GM12878 (cell line): Measurements from ENCODE around the gene GPR108. TPM values are rescaled to one million over a fixed set of nuclear protein-coding genes. Genes with fewer than 3 reads are reported as not detected.

Experiments
- ATAC-seq: fragments of 200-7000 bp; cut with Tn5 transposase; 3 replicates; pipeline ENCODE4 v1.9.1; 2020; ENCODE audit warnings: mild to moderate bottlenecking, moderate library complexity
- BruUV-seq: library from RNA; stranded (reverse); fragments of 400-500 nt; replicated peaks from 2 replicates; lab custom pipeline; 2021; lab: Mats Ljungman, UMichigan
- CTCF ChIA-PET: fragments of 300-600 bp; sonication (Branson Sonifier 250); formaldehyde crosslinking; extraction: SDS; loops from one replicate; lab custom pipeline; 2021; ENCODE audit warnings: inconsistent platforms; lab: Yijun Ruan, JAX
- POLR2A ChIA-PET: fragments of 350-600 bp; formaldehyde crosslinking; extraction: SDS; loops from one replicate; lab custom pipeline; 2021; ENCODE audit warnings: inconsistent platforms; lab: Charles Lee
- RAD21 ChIA-PET: fragments of 300-600 bp; sonication (Branson Sonifier 250); formaldehyde crosslinking; loops from one replicate; lab custom pipeline; 2023; ENCODE audit warnings: antibody characterized with exemption; ENCODE audit not compliant: unreplicated experiment; lab: Charles Lee
- SMC1A ChIA-PET: fragments of 300-600 bp; sonication (Branson Sonifier 250); formaldehyde crosslinking; loops from one replicate; lab custom pipeline; 2023; ENCODE audit not compliant: unreplicated experiment, uncharacterized antibody; lab: Charles Lee
- DNase-seq: peaks from one replicate; pipeline ENCODE4 v3.0.0-alpha.2; 2011; ENCODE audit warnings: low read depth, low spot score
- FAIRE-seq: peaks from 3 replicates; lab custom pipeline; 2011; peaks lifted over from hg19 to GRCh38; lab: Jason Lieb, UNC
- H2AFZ ChIP-seq: 2 replicates; pipeline ENCODE4 v1.6.0; 2011; ENCODE audit warnings: low read depth, low read length, control low read depth; ENCODE audit not compliant: control insufficient read depth
- H3K27ac ChIP-seq: 2 replicates; pipeline ENCODE4 v1.5.1; 2011; ENCODE audit warnings: control low read depth; ENCODE audit not compliant: control insufficient read depth, insufficient read depth
- H3K27me3 ChIP-seq, 2 experiments: replicated peaks in 1 of 2; 2 replicates each; pipeline versions ENCODE4 v1.6.0 to v1.6.1; 2011; ENCODE audit warnings: low read length in 1 of 2; ENCODE audit not compliant: control insufficient read depth in 2 of 2, insufficient read depth in 2 of 2
- H3K36me3 ChIP-seq, 2 experiments: 2 replicates each; pipeline ENCODE4 v1.5.1; 2011; ENCODE audit warnings: low read length in 1 of 2; ENCODE audit not compliant: control insufficient read depth in 2 of 2, insufficient read depth in 2 of 2
- H3K4me1 ChIP-seq: 2 replicates; pipeline ENCODE4 v1.6.1; 2011; ENCODE audit warnings: mild to moderate bottlenecking, low read length, moderate library complexity, mixed read lengths; ENCODE audit not compliant: control insufficient read depth, insufficient read depth
- H3K4me2 ChIP-seq: 2 replicates; pipeline ENCODE4 v1.6.0; 2011; ENCODE audit warnings: control low read depth; ENCODE audit not compliant: control insufficient read depth, insufficient read depth
- H3K4me3 ChIP-seq: fragments of 200-600 bp; sonication (generic); 2 replicates; pipeline ENCODE4 v1.5.1; 2016
- H3K79me2 ChIP-seq: 2 replicates; pipeline ENCODE4 v1.6.0; 2011; ENCODE audit warnings: low read length; ENCODE audit not compliant: control insufficient read depth, insufficient read depth
- H3K9ac ChIP-seq: 2 replicates; pipeline ENCODE4 v1.8.0; 2011; ENCODE audit warnings: low read length, control low read depth, mixed read lengths; ENCODE audit not compliant: control insufficient read depth, insufficient read depth
- H3K9me3 ChIP-seq: replicated peaks from 3 replicates; pipeline ENCODE4 v1.5.1; 2011; ENCODE audit warnings: mild to moderate bottlenecking, low read length; ENCODE audit not compliant: control insufficient read depth, insufficient read depth
- H4K20me1 ChIP-seq: 2 replicates; pipeline ENCODE4 v1.6.0; 2011; ENCODE audit not compliant: control insufficient read depth, insufficient read depth
- EGR1 ChIP-seq, 2 experiments: IDR thresholded peaks; 1 replicate in 1 of 2; 2 replicates in 1 of 2; pipeline ENCODE4 v1.6.1; 2011 to 2012; ENCODE audit warnings: low read depth in 2 of 2, low read length in 2 of 2, borderline replicate concordance in 1 of 2, mild to moderate bottlenecking in 1 of 2, moderate library complexity in 1 of 2
- EZH2 ChIP-seq: IDR thresholded peaks from 2 replicates; pipeline ENCODE4 v1.6.1; 2012; ENCODE audit warnings: low read depth, mild to moderate bottlenecking, control low read depth, inconsistent platforms, low read length, borderline replicate concordance; ENCODE audit not compliant: control insufficient read depth
- MEF2A ChIP-seq: IDR thresholded peaks from 2 replicates; pipeline ENCODE4 v1.6.1; 2011; ENCODE audit warnings: low read depth, mild to moderate bottlenecking, low read length, moderate library complexity; ENCODE audit not compliant: insufficient read depth
- NFXL1 ChIP-seq: fragments of 450-650 bp; IDR thresholded peaks from 2 replicates; pipeline ENCODE4 v1.6.1; 2017; ENCODE audit warnings: antibody characterized with exemption, mild to moderate bottlenecking, borderline replicate concordance
- POLR2AphosphoS2 ChIP-seq: IDR thresholded peaks from 2 replicates; pipeline ENCODE4 v1.6.1; 2011; ENCODE audit warnings: low read depth, mild to moderate bottlenecking, low read length, improper control_type of control experiment, moderate library complexity
- POLR2AphosphoS5 ChIP-seq: IDR thresholded peaks from 2 replicates; pipeline ENCODE4 v1.6.1; 2011; ENCODE audit warnings: mild to moderate bottlenecking, low read length, inconsistent platforms
- SMARCA5 ChIP-seq: fragments of 450-650 bp; IDR thresholded peaks from 2 replicates; pipeline ENCODE4 v1.6.1; 2017; ENCODE audit warnings: mild to moderate bottlenecking
- SPI1 ChIP-seq: IDR thresholded peaks from 2 replicates; pipeline ENCODE4 v1.6.1; 2011; ENCODE audit warnings: low read depth, mild to moderate bottlenecking, low read length, moderate library complexity, borderline replicate concordance; ENCODE audit not compliant: insufficient read depth
- STAT3 ChIP-seq: IDR thresholded peaks from 2 replicates; pipeline ENCODE4 v1.6.1; 2011; ENCODE audit warnings: low read depth, low read length, improper control_type of control experiment
- TCF7 ChIP-seq: IDR thresholded peaks from 2 replicates; pipeline ENCODE4 v1.6.1; 2014; ENCODE audit warnings: antibody characterized with exemption, borderline replicate concordance
- WGBS: methylation state at CpG from one replicate; pipeline ENCODE4 v1.1.6; 2016; ENCODE audit warnings: low lambda C conversion rate; ENCODE audit not compliant: insufficient replicate concordance, insufficient coverage; ENCODE audit errors: missing lambda C conversion rate; 5-methylcytosine and 5-hydroxymethylcytosine counted together
- in situ Hi-C: fragments of 300-500 bp; cut with MboI; formaldehyde crosslinking; loops from 9 replicates; pipeline ENCODE4 v1.14.3; 2018; ENCODE audit warnings: mixed read lengths
- intact Hi-C: fragments of 100-400 bp; cut with micrococcal nuclease; formaldehyde crosslinking; loops from one replicate; pipeline ENCODE4 v1.14.2; 2022; ENCODE audit not compliant: unreplicated experiment
- polyA plus RNA-seq, 11 experiments: library from polyadenylated mRNA; depleted of rRNA in 4 of 11; unstranded in 6 of 11; stranded (reverse) in 5 of 11; fragments of >200 nt; fragmentation: Nextera tagmentation in 4 of 11; fragmentation: Illumina TruSeq in 1 of 11; extraction: Ambion mirVana in 4 of 11; extraction: Trizol in 1 of 11; gene quantifications; 1 replicate in 1 of 11; 2 replicates in 10 of 11; pipeline versions ENCODE4 v1.2.1 to v1.2.3, GENCODE V29; 2011 to 2016; ENCODE audit warnings: inconsistent platforms in 2 of 11, missing spikeins in 2 of 11, low read depth in 1 of 11
- total RNA-seq, 4 experiments: library from RNA; depleted of rRNA in 3 of 4; stranded (reverse); fragments of >200 nt in 3 of 4; fragmentation: Illumina TruSeq in 1 of 4; extraction: Trizol in 1 of 4; gene quantifications; 2 replicates each; pipeline versions ENCODE4 v1.2.1 to v1.2.3, GENCODE V29; 2013 to 2021
- TF ChIP-seq, protein P1 (sequence below): IDR thresholded peaks from 2 replicates; pipeline ENCODE4 v1.6.1; 2011; ENCODE audit warnings: low read depth, mild to moderate bottlenecking, low read length, moderate library complexity, borderline replicate concordance; ENCODE audit errors: extremely low read depth
- TF ChIP-seq, protein P2 (sequence below): IDR thresholded peaks from 2 replicates; pipeline ENCODE4 v1.6.1; 2012; ENCODE audit warnings: improper control_type of control experiment, low read depth, low read length; ENCODE audit not compliant: insufficient replicate concordance
- TF ChIP-seq, protein P3 (sequence below): fragments of 450-650 bp; formaldehyde crosslinking; IDR thresholded peaks from 2 replicates; pipeline ENCODE4 v1.4.0; 2020; ENCODE audit warnings: mild to moderate bottlenecking, moderate library complexity

Gene GPR108
- total and polyA plus RNA-seq, 10 of the 15 experiments (the other 5 are each of a cell fraction or from before 2014, with no cell fraction given), result 4.4 to 87.2 (median 57.1) TPM

DNA sequence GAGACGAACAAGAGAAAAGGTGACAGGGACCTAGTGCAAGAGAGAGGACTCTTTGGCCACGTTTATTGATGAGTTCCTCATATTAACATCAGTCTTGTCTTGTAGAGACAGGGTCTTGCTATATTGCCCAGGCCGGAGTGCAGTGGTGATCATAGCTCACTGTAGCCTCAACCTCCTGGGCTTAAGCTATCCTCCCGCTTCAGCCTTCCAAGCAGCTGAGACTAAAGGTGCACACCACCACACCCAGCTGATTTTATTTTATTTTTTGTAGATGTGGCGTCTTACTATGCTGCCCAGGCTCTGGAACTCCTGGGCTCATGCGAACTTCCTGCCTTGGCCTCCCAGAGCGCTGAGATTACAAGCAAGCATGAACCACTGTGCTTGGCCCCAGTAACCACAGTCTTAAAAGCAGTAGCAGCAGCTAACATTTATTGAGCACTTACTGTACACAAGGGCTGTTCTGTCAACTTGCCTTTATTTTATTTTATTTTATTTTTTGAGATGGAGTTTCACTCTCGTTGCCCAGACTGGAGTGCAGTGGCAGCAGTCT lies 30.9 kb upstream of the GPR108 start:
- BruUV-seq, result TSS peak; percentile 69
- H3K79me2 ChIP-seq, result peaks cover 17% of the 10 kb centered on the region
- 36% methylated on average over 8 of the region's 8 CpGs for WGBS
- no peak for ATAC-seq
- RAD21 ChIA-PET, result interaction anchor here (0.6 to 8.3 kb wide), 7 partner anchors 30 to 385 kb away, joined by 3 to 98 read pairs (median 8); partner anchors contain the start of gene GPR108
- H3K4me3 ChIP-seq, result peak overlapping the region; percentile 85; the same call in 1 of the 2 replicates
- DNase-seq, result no peak
- peak overlapping the region; percentile 76 for H3K9ac ChIP-seq
- POLR2A ChIA-PET, result interaction anchor here (0.6 to 3.0 kb wide), 9 partner anchors 12 to 870 kb away, joined by 3 to 19 read pairs (median 4); partner anchors contain the start of gene GPR108
- peak; percentile 52 for FAIRE-seq
- no peaks in the 10 kb centered on the region for H3K36me3 ChIP-seq
- H3K9me3 ChIP-seq, result no peaks in the 10 kb centered on the region
- H4K20me1 ChIP-seq, result no peaks in the 10 kb centered on the region
- no peaks in the 10 kb centered on the region for H3K27me3 ChIP-seq
- SMC1A ChIA-PET, result interaction anchor here (0.6 to 4.0 kb wide), 15 partner anchors 11 to 718 kb away, joined by 3 to 37 read pairs (median 4); partner anchors contain the start of genes GPR108 and ZNF557
- intact Hi-C loops, result loop anchor here (2.0 to 5.0 kb wide), 2 partner anchors 176 to 252 kb away; partner anchors contain the start of gene CD70
- peak overlapping the region; percentile 96 for H3K4me2 ChIP-seq
- peak overlapping the region; percentile 83 for H3K27ac ChIP-seq
- in situ Hi-C loops, result no loop called here
- peak overlapping the region; percentile 92 for H2AFZ ChIP-seq
- H3K4me1 ChIP-seq, result peaks cover 23% of the 10 kb centered on the region
- CTCF ChIA-PET, result interaction anchor here (0.7 to 7.3 kb wide), 12 partner anchors 10 to 577 kb away, joined by 3 to 79 read pairs (median 6); partner anchors contain the start of genes DENND1C and GPR108
- TF ChIP-seq POLR2AphosphoS2, result no peak
- TF ChIP-seq EGR1 (IDR thresholded peaks at IDR 0.05; ENCODE audit: borderline replicate concordance in 1 of 2, low read depth in 2 of 2, low read length in 2 of 2), result no peak
- TF ChIP-seq POLR2AphosphoS5, result no peak
- no peak for TF ChIP-seq STAT3
- TF ChIP-seq SMARCA5, result peak; percentile 72; the same call in 1 of the 2 replicates
- no peak for TF ChIP-seq TCF7
- TF ChIP-seq NFXL1, result no peak
- TF ChIP-seq MEF2A, result no peak
- peak; percentile 12; the same call in 1 of the 2 replicates for TF ChIP-seq SPI1
- TF ChIP-seq, protein P1, sequence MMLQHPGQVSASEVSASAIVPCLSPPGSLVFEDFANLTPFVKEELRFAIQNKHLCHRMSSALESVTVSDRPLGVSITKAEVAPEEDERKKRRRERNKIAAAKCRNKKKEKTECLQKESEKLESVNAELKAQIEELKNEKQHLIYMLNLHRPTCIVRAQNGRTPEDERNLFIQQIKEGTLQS, result no peak
- TF ChIP-seq, protein P2, sequence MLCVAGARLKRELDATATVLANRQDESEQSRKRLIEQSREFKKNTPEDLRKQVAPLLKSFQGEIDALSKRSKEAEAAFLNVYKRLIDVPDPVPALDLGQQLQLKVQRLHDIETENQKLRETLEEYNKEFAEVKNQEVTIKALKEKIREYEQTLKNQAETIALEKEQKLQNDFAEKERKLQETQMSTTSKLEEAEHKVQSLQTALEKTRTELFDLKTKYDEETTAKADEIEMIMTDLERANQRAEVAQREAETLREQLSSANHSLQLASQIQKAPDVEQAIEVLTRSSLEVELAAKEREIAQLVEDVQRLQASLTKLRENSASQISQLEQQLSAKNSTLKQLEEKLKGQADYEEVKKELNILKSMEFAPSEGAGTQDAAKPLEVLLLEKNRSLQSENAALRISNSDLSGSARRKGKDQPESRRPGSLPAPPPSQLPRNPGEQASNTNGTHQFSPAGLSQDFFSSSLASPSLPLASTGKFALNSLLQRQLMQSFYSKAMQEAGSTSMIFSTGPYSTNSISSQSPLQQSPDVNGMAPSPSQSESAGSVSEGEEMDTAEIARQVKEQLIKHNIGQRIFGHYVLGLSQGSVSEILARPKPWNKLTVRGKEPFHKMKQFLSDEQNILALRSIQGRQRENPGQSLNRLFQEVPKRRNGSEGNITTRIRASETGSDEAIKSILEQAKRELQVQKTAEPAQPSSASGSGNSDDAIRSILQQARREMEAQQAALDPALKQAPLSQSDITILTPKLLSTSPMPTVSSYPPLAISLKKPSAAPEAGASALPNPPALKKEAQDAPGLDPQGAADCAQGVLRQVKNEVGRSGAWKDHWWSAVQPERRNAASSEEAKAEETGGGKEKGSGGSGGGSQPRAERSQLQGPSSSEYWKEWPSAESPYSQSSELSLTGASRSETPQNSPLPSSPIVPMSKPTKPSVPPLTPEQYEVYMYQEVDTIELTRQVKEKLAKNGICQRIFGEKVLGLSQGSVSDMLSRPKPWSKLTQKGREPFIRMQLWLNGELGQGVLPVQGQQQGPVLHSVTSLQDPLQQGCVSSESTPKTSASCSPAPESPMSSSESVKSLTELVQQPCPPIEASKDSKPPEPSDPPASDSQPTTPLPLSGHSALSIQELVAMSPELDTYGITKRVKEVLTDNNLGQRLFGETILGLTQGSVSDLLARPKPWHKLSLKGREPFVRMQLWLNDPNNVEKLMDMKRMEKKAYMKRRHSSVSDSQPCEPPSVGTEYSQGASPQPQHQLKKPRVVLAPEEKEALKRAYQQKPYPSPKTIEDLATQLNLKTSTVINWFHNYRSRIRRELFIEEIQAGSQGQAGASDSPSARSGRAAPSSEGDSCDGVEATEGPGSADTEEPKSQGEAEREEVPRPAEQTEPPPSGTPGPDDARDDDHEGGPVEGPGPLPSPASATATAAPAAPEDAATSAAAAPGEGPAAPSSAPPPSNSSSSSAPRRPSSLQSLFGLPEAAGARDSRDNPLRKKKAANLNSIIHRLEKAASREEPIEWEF, result no peak
- TF ChIP-seq, protein P3, sequence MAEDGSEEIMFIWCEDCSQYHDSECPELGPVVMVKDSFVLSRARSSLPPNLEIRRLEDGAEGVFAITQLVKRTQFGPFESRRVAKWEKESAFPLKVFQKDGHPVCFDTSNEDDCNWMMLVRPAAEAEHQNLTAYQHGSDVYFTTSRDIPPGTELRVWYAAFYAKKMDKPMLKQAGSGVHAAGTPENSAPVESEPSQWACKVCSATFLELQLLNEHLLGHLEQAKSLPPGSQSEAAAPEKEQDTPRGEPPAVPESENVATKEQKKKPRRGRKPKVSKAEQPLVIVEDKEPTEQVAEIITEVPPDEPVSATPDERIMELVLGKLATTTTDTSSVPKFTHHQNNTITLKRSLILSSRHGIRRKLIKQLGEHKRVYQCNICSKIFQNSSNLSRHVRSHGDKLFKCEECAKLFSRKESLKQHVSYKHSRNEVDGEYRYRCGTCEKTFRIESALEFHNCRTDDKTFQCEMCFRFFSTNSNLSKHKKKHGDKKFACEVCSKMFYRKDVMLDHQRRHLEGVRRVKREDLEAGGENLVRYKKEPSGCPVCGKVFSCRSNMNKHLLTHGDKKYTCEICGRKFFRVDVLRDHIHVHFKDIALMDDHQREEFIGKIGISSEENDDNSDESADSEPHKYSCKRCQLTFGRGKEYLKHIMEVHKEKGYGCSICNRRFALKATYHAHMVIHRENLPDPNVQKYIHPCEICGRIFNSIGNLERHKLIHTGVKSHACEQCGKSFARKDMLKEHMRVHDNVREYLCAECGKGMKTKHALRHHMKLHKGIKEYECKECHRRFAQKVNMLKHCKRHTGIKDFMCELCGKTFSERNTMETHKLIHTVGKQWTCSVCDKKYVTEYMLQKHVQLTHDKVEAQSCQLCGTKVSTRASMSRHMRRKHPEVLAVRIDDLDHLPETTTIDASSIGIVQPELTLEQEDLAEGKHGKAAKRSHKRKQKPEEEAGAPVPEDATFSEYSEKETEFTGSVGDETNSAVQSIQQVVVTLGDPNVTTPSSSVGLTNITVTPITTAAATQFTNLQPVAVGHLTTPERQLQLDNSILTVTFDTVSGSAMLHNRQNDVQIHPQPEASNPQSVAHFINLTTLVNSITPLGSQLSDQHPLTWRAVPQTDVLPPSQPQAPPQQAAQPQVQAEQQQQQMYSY, result no peak
- TF ChIP-seq EZH2, result no peak
